ENCODE data around the gene PKMYT1. TPM values are rescaled to one million over a fixed set of nuclear protein-coding genes. Genes with fewer than 3 reads are reported as not detected.
A peak's percentile ranks its signal among the peaks of the same experiment; 100 is the strongest.

Gene PKMYT1
- total RNA-seq, 1 donor from 2014 or later: 42.3 TPM

DNA sequence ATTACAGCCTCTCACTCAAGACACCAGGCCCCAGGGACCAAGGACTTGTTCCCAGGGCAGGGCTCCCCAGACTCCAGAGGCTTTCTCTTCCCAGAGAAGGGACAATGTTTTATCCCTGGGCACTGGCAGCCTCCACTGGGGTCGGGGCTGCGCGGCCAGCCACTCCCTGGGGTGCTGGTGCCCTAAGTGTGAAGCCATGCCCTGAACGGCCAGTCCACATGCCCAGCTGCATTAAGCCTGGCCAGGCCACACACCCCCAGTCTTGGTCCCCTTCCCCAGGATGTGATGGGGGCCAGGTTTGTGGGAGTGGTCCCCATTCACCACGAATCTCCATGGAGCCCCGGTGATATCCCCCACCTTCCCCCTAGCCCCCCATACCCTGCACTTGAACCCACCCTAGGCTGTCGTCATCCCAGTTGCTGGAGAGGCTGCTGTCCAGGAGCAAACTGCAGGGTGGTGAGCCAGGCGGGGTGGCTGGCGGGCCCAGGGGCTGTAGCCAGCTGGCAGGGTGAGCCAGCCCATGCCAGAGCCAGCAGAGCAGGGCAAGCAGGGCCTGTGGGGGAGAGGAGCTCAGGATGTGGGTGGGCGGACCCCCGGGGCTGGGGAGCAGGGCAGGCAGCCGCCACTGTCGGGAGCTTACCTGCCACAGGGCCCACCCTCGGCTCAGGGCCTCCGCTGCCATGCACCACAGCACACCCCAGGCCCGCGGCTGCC lies 6.5 kb downstream of the PKMYT1 start:
- Mint-ChIP-seq H3K4me3 (no peak overlapping the region), H3K27ac (no peak overlapping the region), H3K27me3 (no peaks in the 10 kb centered on the region), H3K4me1 (ENCODE audit: unreplicated experiment) (peaks cover 7% of the 10 kb centered on the region), H3K36me3 (peaks cover 3% of the 10 kb centered on the region), H3K9me3 (no peaks in the 10 kb centered on the region)
- TF ChIP-seq CTCF (conservative IDR thresholded peaks at IDR 0.05): no peak
- no peak for DNase-seq (ENCODE audit: extremely low spot score, unreplicated experiment)

DNA sequence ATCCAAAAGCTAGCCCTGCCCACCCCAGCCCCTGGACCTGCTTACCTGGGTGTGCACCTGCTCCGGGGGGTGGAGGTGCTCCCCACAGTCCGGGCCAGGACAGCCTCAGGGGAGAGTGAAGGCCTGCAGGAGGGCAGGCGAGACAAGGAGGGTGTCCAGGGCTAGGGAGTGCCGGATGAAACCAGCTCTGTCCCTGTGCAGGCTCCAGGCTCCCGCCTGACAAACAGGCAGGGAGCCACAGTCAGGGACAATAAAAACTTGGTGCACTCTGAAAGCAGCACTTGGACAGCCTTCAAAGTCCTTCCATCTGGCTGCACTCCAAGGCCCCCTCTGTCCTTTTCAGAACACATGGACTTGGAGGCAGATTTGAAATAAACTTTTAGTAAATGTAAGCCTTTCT lies 7.2 kb downstream of the PKMYT1 start:
- H3K27me3 Mint-ChIP-seq: peaks cover 3% of the 10 kb centered on the region
- peaks cover 12% of the 10 kb centered on the region for H3K4me1 Mint-ChIP-seq (ENCODE audit: unreplicated experiment)
- H3K36me3 Mint-ChIP-seq: peaks cover 3% of the 10 kb centered on the region
- no peak overlapping the region for H3K4me3 Mint-ChIP-seq
- no peak for TF ChIP-seq CTCF (conservative IDR thresholded peaks at IDR 0.05)
- no peak for DNase-seq (ENCODE audit: extremely low spot score, unreplicated experiment)
- no peaks in the 10 kb centered on the region for H3K9me3 Mint-ChIP-seq
- H3K27ac Mint-ChIP-seq: no peak overlapping the region

- Mint-ChIP-seq H3K27ac (peak overlapping the region; percentile 28), H3K4me3 (peak overlapping the region; percentile 68)
Observed at GRCh38 chr16:2971985-2972784, 8.1 kb downstream of the PKMYT1 start.

DNA sequence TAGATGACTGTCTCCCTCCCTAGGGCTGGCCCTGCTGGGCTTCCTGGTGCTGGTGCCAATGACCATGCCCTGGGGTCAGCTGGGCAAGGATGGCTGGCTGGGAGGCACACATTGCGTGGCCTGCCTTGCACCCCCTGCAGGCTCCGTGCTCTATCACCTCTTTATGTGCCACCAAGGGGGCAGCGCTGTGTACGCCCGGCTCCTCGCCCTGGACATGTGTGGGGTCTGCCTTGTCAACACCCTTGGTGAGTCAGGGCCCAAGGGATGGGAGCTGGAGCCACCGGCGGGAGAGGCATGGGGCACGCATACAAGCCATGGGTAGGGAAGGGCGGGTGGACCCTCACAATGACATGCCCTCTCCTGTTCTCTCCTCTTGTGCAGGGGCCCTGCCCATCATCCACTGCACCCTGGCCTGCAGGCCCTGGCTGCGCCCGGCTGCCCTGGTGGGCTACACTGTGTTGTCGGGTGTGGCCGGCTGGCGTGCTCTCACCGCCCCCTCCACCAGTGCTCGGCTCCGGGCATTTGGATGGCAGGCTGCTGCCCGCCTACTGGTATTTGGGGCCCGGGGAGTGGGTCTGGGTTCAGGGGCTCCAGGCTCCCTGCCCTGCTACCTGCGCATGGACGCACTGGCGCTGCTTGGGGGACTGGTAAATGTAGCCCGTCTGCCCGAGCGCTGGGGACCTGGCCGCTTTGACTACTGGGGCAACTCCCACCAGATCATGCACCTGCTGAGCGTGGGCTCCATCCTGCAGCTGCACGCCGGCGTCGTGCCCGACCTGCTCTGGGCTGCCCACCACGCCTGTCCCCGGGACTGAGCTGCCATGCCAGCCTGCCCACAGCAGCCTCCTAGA lies 8.9 kb downstream of the PKMYT1 start:
- no peaks in the 10 kb centered on the region for H3K9me3 Mint-ChIP-seq
- H3K36me3 Mint-ChIP-seq: peaks cover 3% of the 10 kb centered on the region
- no peak overlapping the region for H3K27ac Mint-ChIP-seq
- peak overlapping the region; percentile 79 for H3K4me3 Mint-ChIP-seq
- peaks cover 4% of the 10 kb centered on the region for H3K27me3 Mint-ChIP-seq
- no peak for TF ChIP-seq CTCF (conservative IDR thresholded peaks at IDR 0.05)
- peaks cover 13% of the 10 kb centered on the region for H3K4me1 Mint-ChIP-seq (ENCODE audit: unreplicated experiment)
- DNase-seq (ENCODE audit: extremely low spot score, unreplicated experiment): no peak

More at GRCh38 chr16:2971985-2972784, 8.1 kb downstream of the PKMYT1 start:
- no peak for TF ChIP-seq CTCF (conservative IDR thresholded peaks at IDR 0.05)
- no peak for DNase-seq (ENCODE audit: extremely low spot score, unreplicated experiment)
- H3K36me3 Mint-ChIP-seq: peaks cover 3% of the 10 kb centered on the region
- peaks cover 13% of the 10 kb centered on the region for H3K4me1 Mint-ChIP-seq (ENCODE audit: unreplicated experiment)
- H3K9me3 Mint-ChIP-seq: no peaks in the 10 kb centered on the region
- peaks cover 4% of the 10 kb centered on the region for H3K27me3 Mint-ChIP-seq

DNA sequence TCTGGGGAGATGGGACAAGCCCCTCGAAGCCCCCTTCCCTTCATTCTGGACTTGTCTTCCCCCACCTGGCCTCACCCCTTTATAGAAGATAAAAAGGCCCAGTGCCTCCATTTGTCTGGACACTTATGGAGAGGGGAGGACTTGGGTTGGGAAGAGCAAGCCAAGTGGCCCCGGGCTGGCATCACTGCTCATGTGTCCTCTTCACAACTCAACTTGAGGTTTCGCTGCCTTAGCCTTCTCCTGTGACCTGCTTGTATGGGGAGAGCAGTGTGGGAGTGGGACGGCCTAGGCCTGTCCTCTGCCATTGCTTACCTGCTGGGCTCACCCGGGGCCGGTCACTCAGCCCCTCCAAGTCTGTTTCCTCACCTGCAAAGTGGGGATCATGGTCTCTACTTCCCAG lies 9.7 kb downstream of the PKMYT1 start:
- peaks cover 3% of the 10 kb centered on the region for H3K36me3 Mint-ChIP-seq
- H3K4me3 Mint-ChIP-seq: peak overlapping the region; percentile 79
- H3K27ac Mint-ChIP-seq: no peak overlapping the region
- peaks cover 4% of the 10 kb centered on the region for H3K27me3 Mint-ChIP-seq
- no peak for TF ChIP-seq CTCF (conservative IDR thresholded peaks at IDR 0.05)
- no peaks in the 10 kb centered on the region for H3K9me3 Mint-ChIP-seq
- H3K4me1 Mint-ChIP-seq (ENCODE audit: unreplicated experiment): peaks cover 13% of the 10 kb centered on the region
- no peak for DNase-seq (ENCODE audit: extremely low spot score, unreplicated experiment)
